ENCODE data around the gene PRKAR2B. TPM values are rescaled to one million over a fixed set of nuclear protein-coding genes. Genes with fewer than 3 reads are reported as not detected.

PRKAR2B gene
- total RNA-seq, 6 experiments from 2014 or later, result 3.6 to 9.7 (median 8.7) TPM

- Mint-ChIP-seq H3K27ac (no peak overlapping the region), H3K36me3 (ENCODE audit: low read depth) (no peaks in the 10 kb centered on the region), H3K4me1 (ENCODE audit: low read depth) (no peaks in the 10 kb centered on the region), H3K9me3 (no peaks in the 10 kb centered on the region), H3K27me3 (ENCODE audit: insufficient read depth) (peaks cover 4% of the 10 kb centered on the region; the same call in 1 of the 2 replicates), H3K4me3 (no peak overlapping the region)
- no peak for DNase-seq
- TF ChIP-seq, protein P1, sequence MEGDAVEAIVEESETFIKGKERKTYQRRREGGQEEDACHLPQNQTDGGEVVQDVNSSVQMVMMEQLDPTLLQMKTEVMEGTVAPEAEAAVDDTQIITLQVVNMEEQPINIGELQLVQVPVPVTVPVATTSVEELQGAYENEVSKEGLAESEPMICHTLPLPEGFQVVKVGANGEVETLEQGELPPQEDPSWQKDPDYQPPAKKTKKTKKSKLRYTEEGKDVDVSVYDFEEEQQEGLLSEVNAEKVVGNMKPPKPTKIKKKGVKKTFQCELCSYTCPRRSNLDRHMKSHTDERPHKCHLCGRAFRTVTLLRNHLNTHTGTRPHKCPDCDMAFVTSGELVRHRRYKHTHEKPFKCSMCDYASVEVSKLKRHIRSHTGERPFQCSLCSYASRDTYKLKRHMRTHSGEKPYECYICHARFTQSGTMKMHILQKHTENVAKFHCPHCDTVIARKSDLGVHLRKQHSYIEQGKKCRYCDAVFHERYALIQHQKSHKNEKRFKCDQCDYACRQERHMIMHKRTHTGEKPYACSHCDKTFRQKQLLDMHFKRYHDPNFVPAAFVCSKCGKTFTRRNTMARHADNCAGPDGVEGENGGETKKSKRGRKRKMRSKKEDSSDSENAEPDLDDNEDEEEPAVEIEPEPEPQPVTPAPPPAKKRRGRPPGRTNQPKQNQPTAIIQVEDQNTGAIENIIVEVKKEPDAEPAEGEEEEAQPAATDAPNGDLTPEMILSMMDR (IDR thresholded peaks at IDR 0.05), result no peak
Measured at GRCh38 chr7:107009846-107010203, 34.7 kb upstream of the PRKAR2B start.

DNA sequence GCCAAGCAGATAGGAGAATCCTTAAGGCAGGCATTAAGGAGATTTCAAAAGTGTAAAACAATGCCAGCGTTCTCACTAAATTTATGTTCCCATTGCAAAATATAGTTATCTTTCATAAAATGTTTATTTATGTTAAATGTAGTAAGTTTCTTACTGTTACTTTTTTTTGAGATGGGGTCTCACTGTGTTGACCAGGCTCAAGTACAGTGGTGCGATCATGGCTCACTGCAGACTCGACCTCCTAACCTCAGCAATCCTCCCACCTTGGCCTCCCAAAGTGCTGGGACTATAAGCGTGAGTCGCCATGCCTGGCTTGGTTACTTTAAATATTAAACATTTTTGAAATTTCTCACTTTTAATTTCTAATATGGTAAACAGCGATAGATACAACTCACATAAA is 31.8 kb upstream of the PRKAR2B start:
- DNase-seq, result no peak
- TF ChIP-seq, protein P1 (IDR thresholded peaks at IDR 0.05), result no peak
- Mint-ChIP-seq H3K36me3 (ENCODE audit: low read depth) (no peaks in the 10 kb centered on the region), H3K4me3 (no peak overlapping the region), H3K27me3 (ENCODE audit: insufficient read depth) (peaks cover 6% of the 10 kb centered on the region), H3K4me1 (ENCODE audit: low read depth) (no peaks in the 10 kb centered on the region), H3K27ac (no peak overlapping the region), H3K9me3 (no peaks in the 10 kb centered on the region)

DNA sequence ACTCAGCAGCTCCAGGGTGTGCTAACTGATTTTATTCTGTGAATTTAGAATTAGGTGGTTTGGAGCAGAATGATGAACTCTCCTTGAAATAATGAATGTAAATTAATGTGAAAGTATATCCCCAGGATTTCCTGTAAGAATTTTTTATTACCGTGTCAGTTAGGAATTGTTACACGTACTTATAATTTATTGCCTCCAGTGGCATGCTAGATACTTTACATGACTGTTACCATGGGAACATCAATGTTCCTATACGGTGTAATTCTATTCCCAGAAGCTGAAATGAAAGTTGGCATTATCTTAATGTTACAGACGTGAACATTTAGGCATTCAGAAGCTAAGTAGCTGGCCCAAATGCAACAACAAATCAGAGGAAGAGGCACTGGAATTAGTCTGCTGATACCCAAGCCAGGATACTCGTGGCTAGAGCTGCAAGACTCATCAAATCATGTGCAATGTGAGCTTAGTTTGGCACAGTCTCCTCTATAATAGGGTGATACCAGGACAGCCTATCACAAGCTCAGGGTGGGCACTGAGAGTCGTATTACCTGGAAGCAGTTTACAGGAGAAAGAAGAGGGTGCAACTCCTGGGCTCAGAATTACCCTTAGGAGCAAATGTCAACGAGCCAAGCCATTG is 30.0 kb upstream of the PRKAR2B start:
- no peak for DNase-seq
- TF ChIP-seq, protein P1 (IDR thresholded peaks at IDR 0.05), result no peak
- no peaks in the 10 kb centered on the region for H3K9me3 Mint-ChIP-seq
- no peaks in the 10 kb centered on the region for H3K36me3 Mint-ChIP-seq (ENCODE audit: low read depth)
- H3K27me3 Mint-ChIP-seq (ENCODE audit: insufficient read depth), result peaks cover 7% of the 10 kb centered on the region
- no peak overlapping the region for H3K27ac Mint-ChIP-seq
- H3K4me1 Mint-ChIP-seq (ENCODE audit: low read depth), result no peaks in the 10 kb centered on the region
- H3K4me3 Mint-ChIP-seq, result no peak overlapping the region

- Mint-ChIP-seq H3K9me3 (no peaks in the 10 kb centered on the region), H3K36me3 (ENCODE audit: low read depth) (no peaks in the 10 kb centered on the region), H3K4me1 (ENCODE audit: low read depth) (no peaks in the 10 kb centered on the region), H3K4me3 (no peak overlapping the region), H3K27me3 (ENCODE audit: insufficient read depth) (peaks cover 10% of the 10 kb centered on the region), H3K27ac (no peak overlapping the region)
- DNase-seq, result no peak
- TF ChIP-seq, protein P1 (IDR thresholded peaks at IDR 0.05), result no peak
Measured at GRCh38 chr7:107016312-107016711, 28.2 kb upstream of the PRKAR2B start.

DNA sequence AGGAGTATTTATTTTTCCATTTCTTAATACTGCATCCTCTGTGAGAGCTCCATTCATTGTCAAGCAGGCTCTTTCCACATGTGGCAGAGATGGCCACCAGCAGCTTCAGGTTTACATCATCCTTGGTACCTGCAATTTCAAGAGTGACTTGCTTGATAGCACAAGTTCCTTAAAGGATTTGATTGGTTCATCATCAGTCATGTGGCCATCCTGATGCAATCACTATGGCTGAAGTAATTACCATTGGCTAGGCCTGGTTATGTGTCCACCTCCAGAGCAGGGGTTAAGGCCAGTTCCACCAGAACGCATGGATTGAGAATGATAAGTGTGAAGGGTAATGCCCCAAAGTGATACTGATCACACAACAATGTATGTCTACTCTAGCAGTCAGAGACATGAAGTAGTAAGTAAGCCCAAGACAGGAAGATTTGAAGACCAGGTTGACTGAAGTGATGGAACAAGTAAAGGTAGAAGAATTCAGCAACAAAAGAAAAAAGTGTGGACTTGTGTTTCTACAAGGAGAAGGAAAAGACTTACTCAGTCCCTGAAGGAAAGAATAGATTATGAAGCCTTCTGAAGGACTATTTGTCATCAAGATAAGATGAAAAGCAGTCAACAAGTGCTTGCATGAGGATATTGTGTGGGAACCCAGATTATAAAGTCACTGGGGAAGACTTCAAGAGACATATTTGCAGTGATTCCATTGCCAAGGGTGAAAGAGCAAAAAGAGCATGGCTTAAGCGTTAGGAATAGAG is 26.4 kb upstream of the PRKAR2B start:
- Mint-ChIP-seq H3K9me3 (peaks cover 6% of the 10 kb centered on the region; the same call in 1 of the 2 replicates), H3K27me3 (ENCODE audit: insufficient read depth) (peaks cover 8% of the 10 kb centered on the region), H3K4me3 (no peak overlapping the region), H3K4me1 (ENCODE audit: low read depth) (no peaks in the 10 kb centered on the region), H3K36me3 (ENCODE audit: low read depth) (no peaks in the 10 kb centered on the region), H3K27ac (no peak overlapping the region)
- TF ChIP-seq, protein P1 (IDR thresholded peaks at IDR 0.05), result no peak
- no peak for DNase-seq

All from HFFc6 (cell line).